ENCODE measurements around the gene SLC6A7. TPM values are rescaled to one million over a fixed set of nuclear protein-coding genes. Genes with fewer than 3 reads are reported as not detected.
"Not testable (repeated sequence)": the region's sequence is repeated elsewhere in the genome, so short reads cannot be mapped to it uniquely, and the experiment has no call there.

SLC6A7 gene
- total and polyA plus RNA-seq, 12 donors: not detected

GRCh38 chr5:150227606-150228273 lies 37.9 kb downstream of the SLC6A7 start:
- Histone ChIP-seq H3K4me3 (no peak overlapping the region), H3K27me3 (no peaks in the 10 kb centered on the region), H3K4me1 (replicated peaks in 1 of 2) (no peaks in the 10 kb centered on the region), H3K36me3 (replicated peaks in 1 of 2) (no peaks in the 10 kb centered on the region), H3K9me3 (replicated peaks in 1 of 3) (no peaks in the 10 kb centered on the region), H3K27ac (no peak overlapping the region)
- 77 to 93% (median 82%) methylated on average over 6 to 11 of the region's 11 CpGs for WGBS, 4 donors
- no peak for TF ChIP-seq POLR2A (IDR thresholded peaks at IDR 0.05)
- TF ChIP-seq, protein P1, sequence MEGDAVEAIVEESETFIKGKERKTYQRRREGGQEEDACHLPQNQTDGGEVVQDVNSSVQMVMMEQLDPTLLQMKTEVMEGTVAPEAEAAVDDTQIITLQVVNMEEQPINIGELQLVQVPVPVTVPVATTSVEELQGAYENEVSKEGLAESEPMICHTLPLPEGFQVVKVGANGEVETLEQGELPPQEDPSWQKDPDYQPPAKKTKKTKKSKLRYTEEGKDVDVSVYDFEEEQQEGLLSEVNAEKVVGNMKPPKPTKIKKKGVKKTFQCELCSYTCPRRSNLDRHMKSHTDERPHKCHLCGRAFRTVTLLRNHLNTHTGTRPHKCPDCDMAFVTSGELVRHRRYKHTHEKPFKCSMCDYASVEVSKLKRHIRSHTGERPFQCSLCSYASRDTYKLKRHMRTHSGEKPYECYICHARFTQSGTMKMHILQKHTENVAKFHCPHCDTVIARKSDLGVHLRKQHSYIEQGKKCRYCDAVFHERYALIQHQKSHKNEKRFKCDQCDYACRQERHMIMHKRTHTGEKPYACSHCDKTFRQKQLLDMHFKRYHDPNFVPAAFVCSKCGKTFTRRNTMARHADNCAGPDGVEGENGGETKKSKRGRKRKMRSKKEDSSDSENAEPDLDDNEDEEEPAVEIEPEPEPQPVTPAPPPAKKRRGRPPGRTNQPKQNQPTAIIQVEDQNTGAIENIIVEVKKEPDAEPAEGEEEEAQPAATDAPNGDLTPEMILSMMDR (IDR thresholded peaks at IDR 0.05): no peak
- peak in 1 of 7 donors; percentile 10 for DNase-seq
- intact Hi-C loops (cut with DNase I): no loop called here

DNA sequence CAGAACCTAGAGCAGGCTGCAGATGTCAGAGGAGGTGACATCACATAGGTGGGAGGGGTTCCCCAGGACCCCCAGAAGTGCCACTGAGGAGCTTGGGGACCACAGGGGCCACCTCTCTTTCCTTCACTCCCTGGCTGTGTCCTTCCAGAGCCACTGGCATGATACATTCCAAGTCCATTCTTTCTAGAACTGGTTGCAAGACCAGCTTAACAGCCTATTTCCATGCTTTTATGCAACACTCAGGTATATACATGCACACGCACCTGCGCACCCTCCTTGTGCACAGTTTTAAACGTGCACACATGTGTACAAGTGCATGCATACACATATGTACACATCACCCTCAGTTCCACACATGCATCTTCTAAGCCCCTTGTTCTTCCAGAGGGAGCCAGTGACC lies 39.7 kb downstream of the SLC6A7 start:
- WGBS, 4 donors: 63 to 97% (median 72%) methylated on average over 3 of the region's 3 CpGs
- no peaks in the 10 kb centered on the region for H3K9me3 ChIP-seq (replicated peaks in 1 of 3)
- intact Hi-C loops (cut with DNase I): no loop called here

DNA sequence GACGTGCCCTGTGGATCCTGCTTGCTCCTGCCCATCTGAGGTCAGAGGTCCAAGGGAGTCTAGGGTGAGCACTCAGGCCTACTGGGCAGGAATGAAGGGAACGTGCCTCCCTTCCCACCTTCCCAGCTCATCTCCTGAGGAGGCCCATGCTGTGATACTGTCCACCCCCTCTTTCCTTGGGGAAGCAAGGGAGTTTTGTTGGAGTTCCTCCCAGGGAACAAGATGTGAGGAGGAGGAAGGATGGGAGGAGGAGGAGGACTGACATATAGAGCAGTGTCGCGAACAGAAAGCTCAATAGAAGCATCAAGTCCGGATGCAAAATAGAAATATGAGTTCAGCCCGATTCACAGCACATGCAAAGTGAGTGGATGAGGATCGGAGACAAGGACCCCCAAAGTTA lies 41.0 kb downstream of the SLC6A7 start:
- DNase-seq: no peak
- H3K4me3 ChIP-seq: no peak overlapping the region
- H3K27me3 ChIP-seq: no peaks in the 10 kb centered on the region
- intact Hi-C loops (cut with DNase I): no loop called here
- H3K9me3 ChIP-seq (replicated peaks in 1 of 3): no peaks in the 10 kb centered on the region
- no peaks in the 10 kb centered on the region for H3K36me3 ChIP-seq (replicated peaks in 1 of 2)
- no peak for TF ChIP-seq POLR2A (IDR thresholded peaks at IDR 0.05)
- TF ChIP-seq, protein P1 (IDR thresholded peaks at IDR 0.05): no peak
- WGBS, 4 donors: 88 to 92% (median 89%) methylated on average over 7 of the region's 7 CpGs
- no peaks in the 10 kb centered on the region for H3K4me1 ChIP-seq (replicated peaks in 1 of 2)
- no peak overlapping the region for H3K27ac ChIP-seq

More for the DNA sequence above, 39.7 kb downstream of the SLC6A7 start:
- no peak for TF ChIP-seq POLR2A (IDR thresholded peaks at IDR 0.05)
- TF ChIP-seq, protein P1 (IDR thresholded peaks at IDR 0.05): no peak
- H3K27me3 ChIP-seq: no peaks in the 10 kb centered on the region
- DNase-seq: no peak
- H3K4me1 ChIP-seq (replicated peaks in 1 of 2): no peaks in the 10 kb centered on the region
- H3K36me3 ChIP-seq (replicated peaks in 1 of 2): no peaks in the 10 kb centered on the region
- no peak overlapping the region for H3K27ac ChIP-seq
- no peak overlapping the region for H3K4me3 ChIP-seq

DNA sequence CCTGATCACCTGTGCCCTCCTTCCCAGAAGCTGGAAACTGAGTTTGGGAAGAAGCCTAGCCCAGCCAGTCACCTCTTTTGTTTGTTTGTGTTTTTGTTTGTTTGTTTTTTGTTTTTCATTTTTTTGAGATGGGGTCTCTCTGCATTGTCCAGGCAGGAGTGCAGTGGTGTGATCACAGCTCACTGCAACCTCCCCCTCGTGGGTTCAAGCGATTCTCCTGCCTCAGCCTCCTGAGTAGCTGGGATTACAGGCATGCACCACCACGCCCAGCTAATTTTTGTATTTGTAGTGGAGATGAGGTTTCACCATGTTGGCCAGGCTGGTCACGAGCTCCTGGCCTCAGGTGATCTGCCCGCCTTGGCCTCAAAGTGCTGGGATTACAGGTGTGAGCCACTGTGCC lies 43.8 kb downstream of the SLC6A7 start:
- H3K36me3 ChIP-seq (replicated peaks in 1 of 2); H3K27me3 ChIP-seq; intact Hi-C loops (cut with DNase I); H3K27ac ChIP-seq; H3K4me1 ChIP-seq (replicated peaks in 1 of 2); H3K9me3 ChIP-seq (replicated peaks in 1 of 3); DNase-seq; H3K4me3 ChIP-seq: not testable (repeated sequence)
- WGBS, 4 donors: 90 to 99% (median 93%) methylated on average over 5 of the region's 5 CpGs
